Liver (tissue), 3 donors: ENCODE data around the gene SPECC1L.
A peak's percentile ranks its signal among the peaks of the same experiment; 100 is the strongest.

Source experiments
- ATF3 ChIP-seq: IDR thresholded peaks from 2 replicates; pipeline ENCODE4 v1.6.1; 2016; ENCODE audit warnings: antibody characterized with exemption
- CTCF ChIP-seq: fragments of 150-350 bp; IDR thresholded peaks from 2 replicates; pipeline ENCODE4 v1.5.1; 2017; ENCODE audit warnings: improper control_type of control experiment, low read depth, low read length; ENCODE audit not compliant: missing input control
- donor health status: healthy.
- donor health status: healthy.

GRCh38 chr22:24423519-24424000, 152.9 kb downstream of the SPECC1L start:
- TF ChIP-seq ATF3, result no peak
- peak; percentile 83 for TF ChIP-seq CTCF
